ENCODE results near the gene MAP7.

DNA sequence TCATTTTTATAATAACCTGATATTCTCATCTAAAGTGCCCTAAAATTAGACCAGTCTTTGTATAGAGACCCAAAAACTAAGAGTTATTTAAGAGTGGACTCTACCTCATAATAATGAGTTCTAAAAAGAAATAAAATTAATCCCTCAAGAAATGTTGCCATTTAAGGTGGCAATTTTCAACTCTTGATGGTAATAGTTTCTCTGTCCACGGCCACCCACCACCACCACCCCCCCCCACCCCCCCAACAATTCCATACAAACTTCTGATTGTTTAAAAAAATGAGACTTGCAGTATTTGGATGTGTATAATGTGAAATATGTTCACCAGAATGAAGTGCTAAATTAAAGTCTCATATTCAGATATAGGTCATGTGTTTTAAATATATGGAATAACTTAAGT is 2.4 kb downstream of the MAP7 start:
- TF ChIP-seq, protein P1, sequence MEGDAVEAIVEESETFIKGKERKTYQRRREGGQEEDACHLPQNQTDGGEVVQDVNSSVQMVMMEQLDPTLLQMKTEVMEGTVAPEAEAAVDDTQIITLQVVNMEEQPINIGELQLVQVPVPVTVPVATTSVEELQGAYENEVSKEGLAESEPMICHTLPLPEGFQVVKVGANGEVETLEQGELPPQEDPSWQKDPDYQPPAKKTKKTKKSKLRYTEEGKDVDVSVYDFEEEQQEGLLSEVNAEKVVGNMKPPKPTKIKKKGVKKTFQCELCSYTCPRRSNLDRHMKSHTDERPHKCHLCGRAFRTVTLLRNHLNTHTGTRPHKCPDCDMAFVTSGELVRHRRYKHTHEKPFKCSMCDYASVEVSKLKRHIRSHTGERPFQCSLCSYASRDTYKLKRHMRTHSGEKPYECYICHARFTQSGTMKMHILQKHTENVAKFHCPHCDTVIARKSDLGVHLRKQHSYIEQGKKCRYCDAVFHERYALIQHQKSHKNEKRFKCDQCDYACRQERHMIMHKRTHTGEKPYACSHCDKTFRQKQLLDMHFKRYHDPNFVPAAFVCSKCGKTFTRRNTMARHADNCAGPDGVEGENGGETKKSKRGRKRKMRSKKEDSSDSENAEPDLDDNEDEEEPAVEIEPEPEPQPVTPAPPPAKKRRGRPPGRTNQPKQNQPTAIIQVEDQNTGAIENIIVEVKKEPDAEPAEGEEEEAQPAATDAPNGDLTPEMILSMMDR (conservative IDR thresholded peaks at IDR 0.05; ENCODE audit: low read length), result no peak
- no peak for TF ChIP-seq EZH2phosphoT487 (IDR thresholded peaks at IDR 0.05; ENCODE audit: borderline replicate concordance, low read depth, low read length)
